ENCODE results near the gene MAP3K5.
"Not testable (repeated sequence)": the region's sequence is repeated elsewhere in the genome, so short reads cannot be mapped to it uniquely, and the experiment has no call there.

MAP3K5 gene

GRCh38 chr6:136598048-136598447, 194.2 kb downstream of the MAP3K5 start:
- H3K4me1 ChIP-seq (ENCODE audit: control insufficient read depth, insufficient read depth, low read length), result peaks cover 11% of the 10 kb centered on the region
- no peak overlapping the region for H3K9ac ChIP-seq (ENCODE audit: low read length)
- H3K27me3 ChIP-seq (ENCODE audit: control insufficient read depth, insufficient read depth, low read length), result no peaks in the 10 kb centered on the region
- H3K9me3 ChIP-seq (ENCODE audit: control insufficient read depth, low read length), result no peaks in the 10 kb centered on the region
- H3K36me3 ChIP-seq (ENCODE audit: control insufficient read depth, insufficient read depth, low read length), result peaks cover 7% of the 10 kb centered on the region
- H3K4me3 ChIP-seq (ENCODE audit: low read length), result no peak overlapping the region

DNA sequence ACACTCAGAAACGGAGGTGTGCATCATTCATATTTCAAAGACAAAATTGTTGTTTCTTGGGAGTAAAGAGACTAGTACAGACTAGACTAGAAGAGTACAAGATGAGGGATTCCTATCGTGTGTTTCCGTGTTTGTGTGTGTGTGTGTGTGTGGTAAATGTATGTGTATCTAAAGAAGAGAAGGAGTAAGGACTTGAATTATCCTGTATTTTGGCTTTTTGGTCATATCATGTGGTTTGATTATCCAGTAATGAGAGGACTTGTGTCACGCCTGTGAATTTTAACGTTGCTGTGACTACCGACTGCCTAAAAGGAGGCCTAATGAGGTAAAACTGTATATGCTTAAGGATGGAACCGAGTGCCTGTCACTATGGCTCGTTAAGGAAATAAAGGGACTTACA, 197.6 kb downstream of the MAP3K5 start:
- H3K9ac ChIP-seq (ENCODE audit: low read length), result no peak overlapping the region

GRCh38 chr6:136593748-136594490, 198.4 kb downstream of the MAP3K5 start:
- Histone ChIP-seq H3K27me3 (ENCODE audit: control insufficient read depth, insufficient read depth, low read length) (no peaks in the 10 kb centered on the region), H3K9me3 (ENCODE audit: control insufficient read depth, low read length) (no peaks in the 10 kb centered on the region), H3K4me1 (ENCODE audit: control insufficient read depth, insufficient read depth, low read length) (peaks cover 11% of the 10 kb centered on the region), H3K36me3 (ENCODE audit: control insufficient read depth, insufficient read depth, low read length) (peaks cover 7% of the 10 kb centered on the region), H3K9ac (ENCODE audit: low read length) (no peak overlapping the region), H3K4me3 (ENCODE audit: low read length) (no peak overlapping the region)

More for the DNA sequence above, 197.6 kb downstream of the MAP3K5 start:
- H3K27me3 ChIP-seq (ENCODE audit: control insufficient read depth, insufficient read depth, low read length), result no peaks in the 10 kb centered on the region
- H3K4me3 ChIP-seq (ENCODE audit: low read length), result no peak overlapping the region
- no peaks in the 10 kb centered on the region for H3K9me3 ChIP-seq (ENCODE audit: control insufficient read depth, low read length)
- peaks cover 7% of the 10 kb centered on the region for H3K36me3 ChIP-seq (ENCODE audit: control insufficient read depth, insufficient read depth, low read length)
- H3K4me1 ChIP-seq (ENCODE audit: control insufficient read depth, insufficient read depth, low read length), result peaks cover 11% of the 10 kb centered on the region

- Histone ChIP-seq H3K4me1 (ENCODE audit: control insufficient read depth, insufficient read depth, low read length) (peaks cover 11% of the 10 kb centered on the region), H3K9me3 (ENCODE audit: control insufficient read depth, low read length) (no peaks in the 10 kb centered on the region), H3K4me3 (ENCODE audit: low read length) (no peak overlapping the region), H3K27me3 (ENCODE audit: control insufficient read depth, insufficient read depth, low read length) (no peaks in the 10 kb centered on the region), H3K36me3 (ENCODE audit: control insufficient read depth, insufficient read depth, low read length) (peaks cover 7% of the 10 kb centered on the region), H3K9ac (ENCODE audit: low read length) (no peak overlapping the region)
Observed at GRCh38 chr6:136592930-136593673, 199.2 kb downstream of the MAP3K5 start.

DNA sequence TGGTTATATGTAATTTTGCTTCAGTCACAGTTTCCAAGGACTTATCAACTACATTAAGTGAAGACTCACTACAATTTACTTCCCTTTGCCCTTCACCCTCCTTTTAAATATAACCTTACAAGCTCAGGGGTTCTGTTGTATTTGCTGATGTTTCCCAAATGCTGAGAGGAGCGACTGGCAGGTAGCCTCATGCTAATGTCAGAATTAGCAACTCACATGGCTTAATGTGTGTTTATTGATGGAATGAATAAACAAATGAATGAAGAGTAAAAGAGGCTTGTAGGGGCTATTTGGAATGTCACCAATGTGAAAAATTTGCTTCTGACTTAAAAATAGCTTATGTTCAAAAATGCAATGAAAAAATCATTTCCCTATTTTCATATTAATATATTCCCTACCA, 200.7 kb downstream of the MAP3K5 start:
- no peaks in the 10 kb centered on the region for H3K9me3 ChIP-seq (ENCODE audit: control insufficient read depth, low read length)
- H3K27me3 ChIP-seq (ENCODE audit: control insufficient read depth, insufficient read depth, low read length), result no peaks in the 10 kb centered on the region
- no peak overlapping the region for H3K4me3 ChIP-seq (ENCODE audit: low read length)
- H3K9ac ChIP-seq (ENCODE audit: low read length), result no peak overlapping the region
- H3K36me3 ChIP-seq (ENCODE audit: control insufficient read depth, insufficient read depth, low read length), result peaks cover 6% of the 10 kb centered on the region
- peaks cover 11% of the 10 kb centered on the region for H3K4me1 ChIP-seq (ENCODE audit: control insufficient read depth, insufficient read depth, low read length)

DNA sequence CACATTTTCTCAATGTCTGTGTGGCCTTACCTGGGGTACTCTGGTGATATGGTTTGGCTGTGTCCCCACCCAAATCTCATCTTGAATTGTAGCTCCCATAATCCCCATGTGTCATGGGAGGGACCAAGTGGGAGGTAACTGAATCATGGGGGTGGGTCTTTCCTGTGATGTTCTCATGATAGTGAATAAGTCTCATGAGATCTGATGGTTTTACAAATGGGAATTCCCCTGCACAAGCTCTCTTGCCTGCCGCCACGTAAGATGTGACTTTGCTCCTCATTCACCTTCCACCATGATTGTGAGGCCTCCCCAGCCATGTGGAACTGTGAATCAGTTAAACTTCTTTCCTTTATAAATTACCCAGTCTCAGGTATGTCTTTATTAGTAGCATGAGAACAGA, 201.4 kb downstream of the MAP3K5 start:
- H3K36me3 ChIP-seq (ENCODE audit: control insufficient read depth, insufficient read depth, low read length); H3K9me3 ChIP-seq (ENCODE audit: control insufficient read depth, low read length); H3K4me3 ChIP-seq (ENCODE audit: low read length); H3K9ac ChIP-seq (ENCODE audit: low read length); H3K27me3 ChIP-seq (ENCODE audit: control insufficient read depth, insufficient read depth, low read length): not testable (repeated sequence)
- peaks cover 11% of the 10 kb centered on the region for H3K4me1 ChIP-seq (ENCODE audit: control insufficient read depth, insufficient read depth, low read length)

DNA sequence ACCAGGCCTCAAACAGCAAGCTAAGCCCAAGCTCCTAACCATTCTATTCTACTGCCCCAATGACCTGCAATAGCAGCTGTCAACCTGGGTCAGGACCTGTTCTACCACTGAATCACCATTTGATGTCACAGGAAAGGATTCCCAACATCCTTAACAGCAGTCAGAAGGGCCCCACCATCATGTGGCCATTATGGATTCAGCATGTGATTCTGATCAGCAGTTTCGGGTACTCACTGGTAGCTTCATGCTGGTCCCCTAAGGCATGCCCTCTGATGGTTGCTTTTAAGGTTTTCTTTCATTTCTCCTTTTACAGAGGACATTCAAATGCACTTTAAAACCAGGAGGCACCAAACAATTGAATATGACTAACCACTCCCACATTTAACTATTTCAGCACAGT, 204.8 kb downstream of the MAP3K5 start:
- no peaks in the 10 kb centered on the region for H3K36me3 ChIP-seq (ENCODE audit: control insufficient read depth, insufficient read depth, low read length)
- no peak overlapping the region for H3K4me3 ChIP-seq (ENCODE audit: low read length)
- no peaks in the 10 kb centered on the region for H3K4me1 ChIP-seq (ENCODE audit: control insufficient read depth, insufficient read depth, low read length)
- H3K27me3 ChIP-seq (ENCODE audit: control insufficient read depth, insufficient read depth, low read length), result no peaks in the 10 kb centered on the region
- no peak overlapping the region for H3K9ac ChIP-seq (ENCODE audit: low read length)
- H3K9me3 ChIP-seq (ENCODE audit: control insufficient read depth, low read length), result no peaks in the 10 kb centered on the region

GRCh38 chr6:136586295-136586694, 206.0 kb downstream of the MAP3K5 start:
- Histone ChIP-seq H3K4me3 (ENCODE audit: low read length) (no peak overlapping the region), H3K4me1 (ENCODE audit: control insufficient read depth, insufficient read depth, low read length) (no peaks in the 10 kb centered on the region), H3K27me3 (ENCODE audit: control insufficient read depth, insufficient read depth, low read length) (no peaks in the 10 kb centered on the region), H3K9me3 (ENCODE audit: control insufficient read depth, low read length) (no peaks in the 10 kb centered on the region), H3K9ac (ENCODE audit: low read length) (no peak overlapping the region), H3K36me3 (ENCODE audit: control insufficient read depth, insufficient read depth, low read length) (no peaks in the 10 kb centered on the region)

DNA sequence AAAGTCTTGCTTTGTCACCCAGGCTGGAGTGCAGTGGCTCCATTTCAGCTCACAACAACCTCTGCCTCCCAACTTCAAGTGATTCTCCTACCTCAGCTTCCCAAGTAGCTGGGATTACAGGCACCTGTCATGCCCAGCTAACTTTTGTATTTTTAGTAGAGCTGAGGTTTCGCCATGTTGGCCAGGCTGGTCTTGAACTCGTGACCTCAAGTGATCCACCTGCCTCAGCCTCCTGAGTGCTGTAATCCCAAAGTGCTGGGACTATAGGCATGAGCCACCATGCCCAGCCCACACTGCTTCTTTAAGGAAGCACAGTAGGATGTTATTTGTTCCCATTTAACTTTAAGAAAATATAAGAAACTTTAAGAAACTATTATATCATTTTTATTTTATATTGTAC, 206.8 kb downstream of the MAP3K5 start:
- not testable (repeated sequence) for H3K27me3 ChIP-seq (ENCODE audit: control insufficient read depth, insufficient read depth, low read length); H3K9me3 ChIP-seq (ENCODE audit: control insufficient read depth, low read length); H3K4me1 ChIP-seq (ENCODE audit: control insufficient read depth, insufficient read depth, low read length); H3K4me3 ChIP-seq (ENCODE audit: low read length); H3K36me3 ChIP-seq (ENCODE audit: control insufficient read depth, insufficient read depth, low read length); H3K9ac ChIP-seq (ENCODE audit: low read length)

DNA sequence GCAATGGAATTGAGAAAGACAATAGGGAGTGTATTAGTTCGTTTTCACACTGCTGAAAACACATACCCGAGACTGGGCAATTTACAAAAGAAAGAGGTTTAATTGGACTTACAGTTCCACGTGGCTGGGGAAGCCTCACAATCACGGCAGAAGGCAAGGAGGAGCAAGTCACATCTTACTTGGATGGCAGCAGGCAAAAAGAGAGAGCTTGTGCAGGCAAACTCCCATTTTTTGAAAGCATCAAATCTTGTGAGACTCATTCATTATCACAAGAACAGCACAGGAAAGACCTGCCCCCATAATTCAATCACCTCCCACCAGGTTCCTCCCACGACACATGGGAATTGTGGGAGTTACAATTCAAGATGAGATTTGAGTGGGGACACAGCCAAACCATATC, 208.0 kb downstream of the MAP3K5 start:
- not testable (repeated sequence) for H3K4me1 ChIP-seq (ENCODE audit: control insufficient read depth, insufficient read depth, low read length); H3K9me3 ChIP-seq (ENCODE audit: control insufficient read depth, low read length); H3K36me3 ChIP-seq (ENCODE audit: control insufficient read depth, insufficient read depth, low read length); H3K27me3 ChIP-seq (ENCODE audit: control insufficient read depth, insufficient read depth, low read length); H3K4me3 ChIP-seq (ENCODE audit: low read length); H3K9ac ChIP-seq (ENCODE audit: low read length)

DNA sequence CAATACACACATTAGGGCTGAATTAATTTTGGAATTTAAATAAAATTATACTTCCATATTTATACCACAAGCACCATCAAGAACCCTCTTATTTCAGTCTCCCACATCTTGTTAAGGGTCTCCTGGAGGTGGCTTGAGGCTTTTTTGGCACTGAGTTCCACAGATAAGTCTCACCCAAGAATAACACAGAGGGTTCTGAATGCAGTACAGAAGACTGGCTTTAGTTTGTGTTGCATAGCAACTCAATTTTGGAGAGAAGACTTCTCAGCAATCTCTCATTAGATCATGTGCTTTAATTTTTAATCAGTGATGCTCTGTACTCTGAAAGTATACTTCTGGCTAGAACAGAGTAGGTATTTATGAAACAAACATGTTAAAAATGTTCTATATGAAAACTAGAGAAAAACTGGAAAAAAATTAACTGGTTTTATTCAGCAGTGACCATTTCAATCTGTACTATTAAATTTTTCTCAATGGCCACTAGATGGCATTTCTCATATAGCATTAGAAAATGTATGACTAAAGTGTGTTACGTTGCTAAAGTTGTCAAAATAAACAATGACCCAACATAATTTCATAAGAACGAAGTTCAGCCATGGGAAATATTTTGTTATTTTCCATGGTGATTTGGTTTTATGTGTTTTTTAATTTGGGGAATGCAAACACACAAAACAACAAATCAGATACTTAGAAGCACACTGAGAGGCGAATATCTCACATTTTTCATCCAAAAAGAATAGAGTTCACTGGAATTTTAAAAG, 209.4 kb downstream of the MAP3K5 start:
- Histone ChIP-seq H3K9ac (ENCODE audit: low read length) (no peak overlapping the region), H3K36me3 (ENCODE audit: control insufficient read depth, insufficient read depth, low read length) (peaks cover 7% of the 10 kb centered on the region), H3K27me3 (ENCODE audit: control insufficient read depth, insufficient read depth, low read length) (no peaks in the 10 kb centered on the region), H3K4me3 (ENCODE audit: low read length) (no peak overlapping the region), H3K4me1 (ENCODE audit: control insufficient read depth, insufficient read depth, low read length) (peaks cover 6% of the 10 kb centered on the region), H3K9me3 (ENCODE audit: control insufficient read depth, low read length) (no peaks in the 10 kb centered on the region)

DNA sequence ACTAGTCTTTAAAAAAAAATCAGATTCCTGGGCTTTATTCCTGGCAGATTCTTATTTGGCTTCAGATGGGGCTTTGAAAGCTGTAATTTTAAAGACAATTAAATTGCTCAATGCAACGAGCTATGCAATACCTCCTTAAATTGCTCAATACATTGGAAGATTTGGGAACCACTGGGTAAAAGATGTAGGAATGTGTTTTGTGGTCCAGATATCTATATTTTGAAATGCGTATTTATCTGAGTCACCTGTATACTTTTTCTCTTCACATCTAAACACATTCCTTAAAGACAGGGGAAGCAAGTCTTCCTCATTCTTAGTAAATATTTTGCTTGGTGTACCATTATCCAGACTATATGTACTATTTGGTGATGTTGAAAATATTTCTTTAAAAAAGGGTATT, 212.5 kb downstream of the MAP3K5 start:
- Histone ChIP-seq H3K9ac (ENCODE audit: low read length) (no peak overlapping the region), H3K9me3 (ENCODE audit: control insufficient read depth, low read length) (no peaks in the 10 kb centered on the region), H3K4me3 (ENCODE audit: low read length) (no peak overlapping the region), H3K4me1 (ENCODE audit: control insufficient read depth, insufficient read depth, low read length) (peaks cover 12% of the 10 kb centered on the region), H3K27me3 (ENCODE audit: control insufficient read depth, insufficient read depth, low read length) (no peaks in the 10 kb centered on the region), H3K36me3 (ENCODE audit: control insufficient read depth, insufficient read depth, low read length) (peaks cover 7% of the 10 kb centered on the region)

All from mucosa of stomach (tissue), 1 donor.